Suppressor macrophage treated with lipopolysaccharide for 4 hours (primary cell): Measurements from ENCODE around the gene ZNF213.
"Not testable (repeated sequence)": the region's sequence is repeated elsewhere in the genome, so short reads cannot be mapped to it uniquely, and the experiment has no call there.

Experiments
- DNase-seq: peaks from one replicate; pipeline ENCODE4 v3.0.0-alpha.2; 2020

ZNF213 gene

DNA sequence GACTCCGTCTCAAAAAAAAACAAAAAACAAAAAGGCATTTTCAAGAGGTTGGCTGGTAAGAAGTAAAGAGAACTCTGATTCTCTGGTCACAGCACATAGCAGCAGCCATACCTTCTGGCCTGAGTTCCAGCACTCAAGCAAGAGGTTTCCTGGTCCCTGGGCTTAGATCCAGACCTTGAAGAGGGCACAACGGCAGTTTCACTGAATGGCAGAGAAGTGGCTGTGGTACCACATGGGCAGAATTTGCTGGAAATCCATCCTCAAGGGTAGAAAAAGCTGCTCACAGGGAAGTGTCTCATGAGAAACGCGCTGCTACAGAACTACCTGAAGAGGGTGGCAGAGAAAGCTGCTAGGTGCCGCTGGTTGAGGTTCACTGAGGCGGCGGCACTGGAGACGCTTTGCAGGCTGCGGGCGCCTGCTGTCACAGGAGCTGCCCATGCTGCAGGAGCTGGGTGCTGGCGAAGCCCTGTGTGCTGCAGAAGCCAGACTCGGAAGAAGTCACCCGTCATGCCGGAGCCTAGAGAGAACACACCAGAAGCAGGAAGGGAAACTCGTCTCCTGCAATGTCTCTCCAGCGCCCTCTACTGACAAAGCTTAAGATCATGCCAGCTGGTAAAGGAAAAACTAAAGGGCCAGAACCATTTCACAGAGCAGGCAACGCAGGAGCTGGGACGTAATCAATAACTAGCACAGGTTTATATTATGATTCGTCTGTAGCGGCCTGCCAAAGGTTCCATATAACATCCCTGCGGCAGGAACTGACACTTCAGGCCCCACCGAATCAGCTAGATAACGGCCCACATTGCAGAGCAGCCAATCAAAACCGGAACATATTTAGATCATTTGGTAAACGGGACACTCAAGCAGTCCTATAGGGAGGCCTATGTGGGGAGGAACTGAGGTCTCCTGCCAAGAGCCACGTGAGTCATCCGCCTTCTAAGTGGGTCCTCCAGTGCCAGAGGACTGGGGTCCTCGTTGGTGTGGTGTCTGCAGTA, 5.4 kb upstream of the ZNF213 start:
- peak; percentile 93 for DNase-seq

- peak; percentile 43 for DNase-seq
Observed at GRCh38 chr16:3131755-3132377, 3.0 kb upstream of the ZNF213 start.

DNA sequence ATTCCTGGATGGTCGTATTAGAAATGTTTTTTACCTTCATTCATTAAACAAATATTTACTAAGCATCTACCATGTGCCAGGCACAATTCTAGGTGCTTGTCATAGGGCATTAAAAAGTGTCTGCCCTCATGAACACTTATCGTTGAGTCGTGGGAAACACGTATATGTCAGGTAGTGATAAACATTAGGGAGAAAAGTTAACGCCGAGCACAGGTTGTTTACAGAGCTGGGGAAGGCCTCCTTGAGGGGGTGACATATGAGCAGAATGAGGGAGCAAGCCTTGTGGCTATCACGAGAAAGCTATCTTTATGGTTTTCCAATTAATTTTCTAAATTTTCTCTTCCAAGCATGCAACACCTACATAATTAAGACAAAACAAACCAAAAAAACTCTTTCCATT, 985 bp upstream of the ZNF213 start:
- no peak for DNase-seq

DNA sequence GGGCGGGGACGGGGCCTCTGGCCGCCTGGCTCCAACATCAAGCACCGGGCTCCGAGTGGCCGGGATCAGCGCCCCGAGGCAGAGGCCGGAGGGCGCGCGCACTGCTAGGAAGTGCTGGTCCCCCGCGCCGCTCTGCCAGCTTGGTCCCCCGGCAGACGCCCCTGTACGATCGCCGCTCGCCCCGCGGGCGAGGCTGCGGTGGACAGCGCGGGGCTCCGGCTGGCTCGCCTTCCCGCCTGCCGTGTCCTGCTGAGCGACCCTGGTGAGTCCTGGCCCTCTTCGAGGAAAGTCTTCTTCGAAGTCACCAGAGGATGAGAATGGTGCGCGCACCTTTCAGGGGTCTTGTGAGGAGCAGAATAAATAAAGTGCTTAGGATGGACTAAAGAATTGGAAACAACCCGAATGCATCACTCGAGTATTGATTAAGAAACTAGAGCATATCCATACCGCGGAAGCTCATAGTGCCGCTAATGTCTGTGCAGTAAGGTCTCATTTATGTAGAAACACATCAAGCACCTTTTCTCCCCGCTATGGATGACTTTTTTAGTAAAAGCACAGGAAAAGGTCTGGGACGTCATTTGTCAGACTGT, 392 bp downstream of the ZNF213 start:
- DNase-seq, result no peak

DNA sequence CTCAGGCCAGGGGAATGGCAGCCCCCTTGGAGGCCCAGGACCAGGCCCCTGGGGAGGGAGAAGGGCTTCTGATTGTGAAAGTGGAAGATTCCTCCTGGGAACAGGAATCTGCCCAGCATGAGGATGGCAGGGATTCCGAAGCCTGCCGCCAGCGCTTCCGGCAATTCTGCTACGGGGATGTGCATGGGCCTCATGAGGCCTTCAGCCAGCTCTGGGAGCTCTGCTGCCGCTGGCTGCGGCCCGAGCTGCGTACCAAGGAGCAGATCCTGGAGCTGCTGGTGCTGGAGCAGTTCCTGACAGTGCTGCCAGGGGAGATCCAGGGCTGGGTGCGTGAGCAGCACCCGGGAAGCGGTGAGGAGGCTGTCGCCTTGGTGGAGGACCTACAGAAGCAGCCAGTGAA, 2.4 kb downstream of the ZNF213 start:
- DNase-seq, result no peak

- no peak for DNase-seq
Observed at GRCh38 chr16:3138342-3138741, 3.5 kb downstream of the ZNF213 start.

DNA sequence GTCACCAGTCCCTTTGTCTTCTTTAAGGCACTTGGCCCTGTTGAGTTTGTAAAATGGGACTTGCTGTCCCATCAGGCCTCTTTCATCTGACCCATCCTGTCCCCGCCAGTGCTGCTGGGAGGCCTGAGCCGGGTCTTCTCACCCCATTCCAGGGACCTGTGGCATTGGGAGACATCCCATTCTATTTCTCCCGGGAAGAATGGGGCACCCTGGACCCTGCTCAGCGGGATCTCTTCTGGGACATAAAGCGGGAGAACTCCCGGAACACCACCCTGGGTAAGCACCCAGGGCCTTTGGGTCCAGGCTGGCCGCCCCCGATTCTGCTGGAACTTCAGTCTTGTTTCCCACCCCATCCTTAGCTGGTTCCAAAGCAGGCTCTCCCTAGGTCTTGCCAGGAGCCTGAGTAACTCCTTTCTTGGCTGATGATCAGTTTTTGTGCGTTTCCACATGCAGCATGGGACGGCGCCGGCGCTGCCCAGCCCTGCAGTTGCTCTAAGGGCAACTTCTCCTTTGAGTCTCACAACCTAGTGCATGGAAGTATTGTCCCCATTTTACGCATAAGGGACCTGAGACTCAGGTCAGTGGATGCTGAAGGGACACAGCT, 4.1 kb downstream of the ZNF213 start:
- no peak for DNase-seq

DNA sequence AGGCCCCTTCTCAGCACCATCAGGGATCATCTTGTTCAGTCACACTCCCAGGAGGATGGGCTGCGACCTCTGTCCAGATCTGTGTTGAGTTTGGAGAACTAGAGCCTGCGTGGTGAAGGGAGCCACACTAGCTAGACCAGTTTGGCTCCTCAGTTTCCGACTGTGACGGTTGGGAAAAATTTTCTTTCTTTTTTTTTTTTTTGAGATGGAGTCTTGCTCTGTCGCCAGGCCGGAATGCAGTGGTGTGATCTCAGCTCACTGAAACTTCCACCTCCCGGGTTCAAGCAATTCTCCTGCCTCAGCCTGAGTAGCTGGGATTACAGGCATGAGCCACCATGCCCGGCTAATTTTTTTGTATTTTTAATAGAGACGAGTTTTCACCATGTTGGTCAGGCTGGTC, 4.7 kb downstream of the ZNF213 start:
- DNase-seq, result not testable (repeated sequence)

GRCh38 chr16:3140603-3141427, 6.0 kb downstream of the ZNF213 start:
- DNase-seq, result no peak

DNA sequence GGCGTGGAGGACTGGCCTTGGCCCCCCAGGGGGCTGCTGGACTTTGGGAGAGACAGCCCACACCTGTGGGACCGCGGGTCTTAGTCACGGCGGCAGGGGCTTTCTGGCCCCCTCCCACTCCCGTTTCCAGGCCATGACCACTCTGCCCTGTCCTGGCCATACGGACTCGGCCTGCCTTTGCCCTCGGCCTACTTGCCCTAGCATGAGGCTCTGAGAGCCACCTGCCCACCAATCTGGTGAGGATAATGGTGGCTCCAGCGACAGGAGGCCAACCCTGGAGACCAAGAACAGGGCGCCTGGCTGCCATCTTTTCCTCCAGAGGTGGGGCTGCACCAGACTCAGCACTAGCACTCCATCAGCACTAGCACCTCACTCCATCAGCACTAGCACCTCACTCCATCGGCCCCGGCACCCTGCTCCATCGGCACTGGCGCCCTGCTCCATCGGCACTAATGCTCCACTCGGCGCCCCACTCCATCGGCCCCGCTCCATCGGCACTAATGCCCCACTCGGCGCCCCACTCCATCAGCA, 7.0 kb downstream of the ZNF213 start:
- no peak for DNase-seq

DNA sequence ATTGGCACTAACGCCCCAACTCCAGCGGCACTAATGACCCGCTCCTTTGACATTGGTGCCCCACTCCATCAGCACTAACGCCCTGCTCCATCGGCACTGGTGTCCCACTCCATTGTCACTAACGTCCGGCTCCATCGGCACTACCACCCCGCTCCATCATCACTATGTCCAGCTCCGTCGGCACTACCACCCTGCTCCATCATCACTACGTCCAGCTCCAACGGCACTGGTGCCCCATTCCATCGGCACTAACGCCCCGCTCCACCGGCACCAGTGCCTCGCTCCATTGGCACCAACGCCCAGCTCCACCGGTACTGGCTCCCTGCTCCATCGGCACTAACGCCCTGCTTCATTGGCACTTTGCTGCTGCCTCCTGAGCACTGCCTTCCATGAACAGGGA, 7.5 kb downstream of the ZNF213 start:
- DNase-seq, result no peak

- no peak for DNase-seq
Observed at GRCh38 chr16:3142770-3143169, 7.9 kb downstream of the ZNF213 start.

- DNase-seq, result no peak
Observed at GRCh38 chr16:3143189-3143588, 8.4 kb downstream of the ZNF213 start.

GRCh38 chr16:3143598-3144320, 8.9 kb downstream of the ZNF213 start:
- no peak for DNase-seq

GRCh38 chr16:3144321-3144983, 9.6 kb downstream of the ZNF213 start:
- DNase-seq, result no peak

DNA sequence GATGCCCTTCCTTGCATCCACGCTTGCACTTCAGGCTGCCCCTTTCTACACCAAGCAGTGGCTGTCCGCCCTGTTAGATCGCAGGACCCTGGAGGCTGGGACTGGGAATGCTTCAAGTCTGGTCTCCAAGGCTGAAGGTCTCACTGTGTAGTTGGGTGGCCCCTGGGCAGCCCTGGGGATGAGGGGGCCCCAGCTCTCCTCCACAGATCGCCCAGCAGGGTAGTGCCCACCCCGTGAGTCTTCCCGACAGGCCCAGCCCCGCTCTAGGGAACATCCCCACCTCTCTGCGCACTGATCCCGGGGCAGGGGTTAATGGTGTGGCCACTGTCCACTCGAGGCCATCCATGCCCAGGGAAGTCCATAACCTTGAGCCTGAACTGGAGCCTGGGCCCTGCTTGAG, 10.3 kb downstream of the ZNF213 start:
- DNase-seq, result no peak

GRCh38 chr16:3145660-3146059, 10.8 kb downstream of the ZNF213 start:
- no peak for DNase-seq

DNA sequence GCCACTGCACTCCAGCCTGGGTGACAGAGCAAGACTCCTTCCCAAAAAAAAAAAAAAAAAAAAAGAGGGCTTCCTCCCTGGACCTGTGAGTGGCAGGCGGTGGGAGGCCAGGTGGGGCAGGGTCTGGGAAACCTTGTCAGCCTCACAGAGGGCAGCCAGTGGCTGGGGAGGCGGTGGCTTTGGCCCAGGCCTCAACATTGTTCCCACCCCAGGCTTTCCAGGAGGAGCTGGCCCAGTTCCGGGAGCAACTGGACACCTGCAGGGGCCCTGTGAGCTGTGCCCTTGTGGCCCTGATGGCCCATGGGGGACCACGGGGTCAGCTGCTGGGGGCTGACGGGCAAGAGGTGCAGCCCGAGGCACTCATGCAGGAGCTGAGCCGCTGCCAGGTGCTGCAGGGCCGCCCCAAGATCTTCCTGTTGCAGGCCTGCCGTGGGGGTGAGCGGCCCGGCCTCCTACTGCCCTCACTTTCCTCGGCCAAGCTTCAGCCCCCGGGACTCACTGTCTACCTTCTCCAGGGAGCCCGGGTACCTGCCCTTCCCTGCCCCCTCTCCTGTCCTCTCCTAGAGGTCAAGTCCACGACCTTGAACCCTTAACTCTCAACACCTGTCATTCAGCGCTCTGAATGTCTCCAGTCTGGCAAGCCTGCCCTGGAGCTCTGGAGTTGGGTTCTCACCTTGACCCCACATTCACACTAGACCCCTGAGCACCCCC, 12.4 kb downstream of the ZNF213 start:
- DNase-seq, result no peak

DNA sequence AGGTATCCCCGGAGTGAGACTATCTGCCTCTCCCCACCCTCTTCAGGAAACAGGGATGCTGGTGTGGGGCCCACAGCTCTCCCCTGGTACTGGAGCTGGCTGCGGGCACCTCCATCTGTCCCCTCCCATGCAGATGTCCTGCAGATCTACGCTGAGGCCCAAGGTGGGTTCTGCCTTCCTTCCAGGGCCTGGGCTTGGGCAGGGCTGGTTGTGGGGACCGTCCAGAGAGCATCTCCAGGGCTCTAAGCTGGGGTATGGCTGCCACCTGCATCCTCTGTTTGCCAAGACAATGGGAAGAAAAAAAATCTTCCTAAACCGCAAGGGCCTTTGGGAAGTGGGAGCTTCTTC, 12.9 kb downstream of the ZNF213 start:
- DNase-seq, result no peak
